ENCODE results near the gene TPP2.

TPP2 gene

GRCh38 chr13:102593466-102593865 lies 3.3 kb upstream of the TPP2 start:
- no peak for DNase-seq (ENCODE audit: low spot score)

- no peak for DNase-seq (ENCODE audit: low spot score)
These were observed 509 bp downstream of the TPP2 start for GRCh38 chr13:102597029-102597961.

- DNase-seq (ENCODE audit: low spot score): no peak
These were observed 1.3 kb downstream of the TPP2 start for GRCh38 chr13:102598061-102598460.

GRCh38 chr13:102599426-102600012 lies 2.7 kb downstream of the TPP2 start:
- DNase-seq (ENCODE audit: low spot score): no peak

- no peak for DNase-seq (ENCODE audit: low spot score)
These were observed 9.9 kb downstream of the TPP2 start for GRCh38 chr13:102606537-102607309.

- no peak for DNase-seq (ENCODE audit: low spot score)
These were observed 12.2 kb downstream of the TPP2 start for GRCh38 chr13:102608974-102609373.

- DNase-seq (ENCODE audit: low spot score): no peak
These were observed 12.9 kb downstream of the TPP2 start for GRCh38 chr13:102609696-102610095.

- no peak for DNase-seq (ENCODE audit: low spot score)
These were observed 13.6 kb downstream of the TPP2 start for GRCh38 chr13:102610296-102610895.

- DNase-seq (ENCODE audit: low spot score): no peak
These were observed 21.0 kb downstream of the TPP2 start for GRCh38 chr13:102617697-102618350.

- no peak for DNase-seq (ENCODE audit: low spot score)
These were observed 23.7 kb downstream of the TPP2 start for GRCh38 chr13:102620516-102620915.

- DNase-seq (ENCODE audit: low spot score): no peak
These were observed 30.1 kb downstream of the TPP2 start for GRCh38 chr13:102626928-102627327.

- no peak for DNase-seq (ENCODE audit: low spot score)
These were observed 31.8 kb downstream of the TPP2 start for GRCh38 chr13:102628559-102628958.

- no peak for DNase-seq (ENCODE audit: low spot score)
These were observed 34.4 kb downstream of the TPP2 start for GRCh38 chr13:102631198-102631597.

GRCh38 chr13:102638741-102639140 lies 42.0 kb downstream of the TPP2 start:
- no peak for DNase-seq (ENCODE audit: low spot score)

GRCh38 chr13:102642029-102642428 lies 45.2 kb downstream of the TPP2 start:
- no peak for DNase-seq (ENCODE audit: low spot score)

- no peak for DNase-seq (ENCODE audit: low spot score)
These were observed 45.7 kb downstream of the TPP2 start for GRCh38 chr13:102642475-102642874.

GRCh38 chr13:102643656-102644055 lies 46.9 kb downstream of the TPP2 start:
- no peak for DNase-seq (ENCODE audit: low spot score)

- no peak for DNase-seq (ENCODE audit: low spot score)
These were observed 48.9 kb downstream of the TPP2 start for GRCh38 chr13:102645701-102646100.

- no peak for DNase-seq (ENCODE audit: low spot score)
These were observed 51.3 kb downstream of the TPP2 start for GRCh38 chr13:102648046-102648445.

- no peak for DNase-seq (ENCODE audit: low spot score)
These were observed 53.7 kb downstream of the TPP2 start for GRCh38 chr13:102650444-102650843.

- no peak for DNase-seq (ENCODE audit: low spot score)
These were observed 54.6 kb downstream of the TPP2 start for GRCh38 chr13:102651392-102651791.
